HL-60/S4 (cell line): Measurements from ENCODE around the gene EIF6.

ENCODE experiments used
- in situ Hi-C: fragments of 300-500 bp; cut with MboI; formaldehyde crosslinking; loops from 2 replicates; pipeline ENCODE4 v1.14.3; 2022; ENCODE audit warnings: low sequenced_read_pairs

EIF6 gene

DNA sequence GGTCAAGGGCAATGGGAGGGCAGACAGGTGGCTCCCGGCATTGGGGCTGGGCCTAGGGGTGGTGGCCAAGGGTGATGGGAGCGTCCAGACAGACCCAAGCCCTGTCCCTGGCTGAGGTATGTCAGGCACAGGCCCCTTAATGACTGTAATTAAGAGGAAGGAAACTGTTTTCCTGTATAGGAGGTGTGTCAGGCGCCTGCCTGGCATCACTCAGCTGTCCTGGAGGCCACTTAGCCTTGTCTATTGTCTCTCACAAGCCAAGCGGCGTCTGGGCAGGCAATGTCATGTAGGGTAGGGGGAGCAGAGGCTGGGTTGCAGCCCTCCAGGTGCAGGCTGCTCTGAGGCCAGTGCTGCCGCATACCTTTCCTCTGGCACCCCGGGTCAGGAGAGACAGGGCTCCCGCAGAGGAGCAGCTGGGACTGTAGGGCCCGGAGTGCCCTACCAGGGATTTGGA lies 11.6 kb upstream of the EIF6 start:
- in situ Hi-C loops = no loop called here

DNA sequence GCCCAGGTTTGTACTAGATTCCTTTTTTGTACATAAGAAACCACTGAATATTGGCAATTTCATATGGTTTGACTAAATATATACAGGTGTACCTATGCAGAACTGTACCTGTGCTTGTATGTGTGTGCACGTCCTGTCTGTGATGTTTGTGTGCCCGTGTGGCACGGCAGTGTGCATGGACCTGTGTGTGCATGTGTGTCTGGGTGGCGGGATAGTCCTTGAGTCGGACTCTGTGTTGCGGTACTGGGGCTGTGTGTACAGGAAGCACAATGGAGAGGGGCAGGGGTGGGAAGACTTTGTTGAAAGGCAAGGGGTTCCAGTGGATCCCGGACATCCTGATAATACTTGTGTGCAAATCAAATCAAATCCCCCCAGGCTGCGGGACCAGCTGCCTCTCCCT lies 11.1 kb upstream of the EIF6 start:
- in situ Hi-C loops = no loop called here

DNA sequence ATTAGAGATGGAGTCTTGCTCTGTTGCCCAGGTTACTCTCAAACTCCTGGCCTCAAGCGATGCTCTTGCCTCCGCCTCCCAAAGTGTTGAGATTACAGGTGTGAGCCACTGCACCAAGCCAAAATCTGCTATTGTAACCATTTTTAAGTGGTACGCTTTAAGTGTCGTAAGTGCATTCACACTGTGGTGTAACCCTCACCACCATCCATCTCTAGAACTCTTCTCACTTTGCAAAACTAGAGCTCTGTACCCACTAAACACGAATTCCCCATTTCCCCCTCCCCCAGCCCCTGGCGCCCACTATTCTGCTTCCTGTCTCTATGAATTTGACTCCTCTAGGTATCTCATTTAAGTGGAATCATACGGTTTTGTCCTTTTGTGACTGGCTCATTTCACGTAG lies 10.5 kb upstream of the EIF6 start:
- in situ Hi-C loops = no loop called here

DNA sequence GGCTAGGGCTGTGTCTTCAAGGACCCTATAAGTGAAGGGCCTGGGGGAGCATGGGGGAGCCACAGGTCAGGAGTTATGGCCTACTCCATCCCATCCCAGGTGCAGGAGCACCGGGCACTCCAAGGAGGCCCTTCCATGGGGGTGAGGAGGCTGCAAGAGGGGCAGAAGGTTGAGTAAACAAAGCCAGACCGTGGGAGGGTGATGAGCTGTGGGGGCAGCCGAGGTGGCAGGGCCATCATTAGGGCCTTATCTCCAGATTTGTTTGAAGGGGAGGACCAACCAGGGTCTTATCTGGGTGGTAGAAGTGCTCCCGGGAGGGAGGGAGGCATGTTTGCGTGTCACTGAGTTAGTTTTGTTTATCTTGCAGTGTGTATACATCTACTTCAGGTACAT lies 9.7 kb upstream of the EIF6 start:
- in situ Hi-C loops = no loop called here

DNA sequence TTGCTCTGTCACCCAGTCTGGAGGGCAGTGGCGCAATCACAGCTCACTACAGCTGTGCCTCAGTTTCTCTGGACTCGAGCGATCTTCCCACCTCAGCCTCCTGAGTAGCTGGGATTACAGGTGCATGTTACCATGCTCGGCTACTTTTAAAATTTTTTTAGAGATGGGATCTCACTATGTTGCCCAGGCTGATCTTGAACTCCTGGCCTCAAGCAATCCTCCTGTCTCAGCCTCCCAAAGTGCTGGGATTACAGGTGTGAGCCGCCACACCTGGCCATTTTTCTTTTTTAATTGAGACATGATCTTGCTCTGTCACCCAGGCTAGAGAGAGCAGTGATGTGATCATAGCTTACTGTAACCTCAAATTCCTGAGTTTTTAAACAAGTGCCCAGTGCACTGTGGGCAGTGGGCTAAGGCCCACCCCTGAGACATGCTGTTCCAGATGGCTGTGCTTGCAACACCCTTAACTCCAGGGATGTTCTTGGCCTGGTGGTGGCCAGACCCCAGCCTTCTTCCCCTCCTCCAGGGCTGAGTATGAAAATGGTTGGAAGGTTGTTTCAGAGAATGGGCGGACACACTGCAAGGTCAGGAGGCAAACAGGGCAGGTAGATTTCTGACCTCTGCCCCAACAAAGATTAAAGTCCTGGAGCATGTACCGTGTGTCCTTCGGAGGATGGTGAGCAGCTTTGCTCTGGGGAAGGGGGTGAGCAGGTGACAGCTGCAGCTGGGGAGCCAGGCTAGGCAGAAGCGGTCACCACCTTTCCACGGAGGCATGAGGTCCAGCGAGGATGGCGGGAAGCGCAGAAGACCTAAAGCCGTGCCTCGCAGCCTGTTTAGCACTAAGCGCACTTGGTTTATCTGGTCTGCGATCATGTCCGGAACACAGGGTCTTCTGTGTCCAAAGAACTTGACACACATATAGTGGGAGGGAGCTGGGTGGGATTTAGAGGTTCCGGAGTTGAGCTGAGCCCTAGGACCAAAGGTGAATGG lies 9.0 kb upstream of the EIF6 start:
- in situ Hi-C loops = no loop called here

DNA sequence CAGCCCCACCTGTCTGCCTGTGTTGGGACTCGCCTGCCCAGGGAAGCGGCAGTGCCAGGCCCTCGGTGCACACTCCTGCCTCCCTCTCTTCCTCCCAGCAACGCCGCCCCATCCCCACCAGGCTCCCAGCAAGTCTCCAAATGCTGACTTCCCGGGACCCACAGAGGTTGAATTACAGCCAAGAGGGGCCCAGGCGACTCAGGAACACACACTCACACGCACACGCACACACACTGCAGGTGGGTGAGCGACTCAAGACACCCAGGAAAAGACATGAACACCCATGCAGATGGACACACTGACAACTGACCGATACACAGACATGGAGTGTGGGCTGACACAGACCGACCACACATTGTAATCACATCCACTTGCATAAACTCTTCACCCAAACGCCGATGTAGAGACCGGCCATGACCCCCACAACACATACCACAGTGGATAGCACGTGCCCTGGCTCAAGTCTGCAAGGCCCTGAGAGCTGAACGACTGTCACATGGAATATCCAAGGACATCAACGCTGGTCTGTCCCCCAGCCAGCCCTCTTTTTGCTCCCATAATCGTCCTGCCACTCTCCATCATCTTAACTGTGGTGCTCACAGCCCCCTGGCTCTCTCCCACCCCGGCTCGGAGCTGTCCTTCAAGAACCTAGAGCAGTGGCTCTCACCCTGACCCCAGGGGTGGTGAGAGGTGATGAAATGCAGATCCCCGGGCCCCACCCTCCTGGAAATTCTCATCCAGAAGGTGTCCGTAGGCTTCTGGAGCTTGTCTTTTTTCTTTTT lies 8.1 kb upstream of the EIF6 start:
- in situ Hi-C loops = no loop called here

DNA sequence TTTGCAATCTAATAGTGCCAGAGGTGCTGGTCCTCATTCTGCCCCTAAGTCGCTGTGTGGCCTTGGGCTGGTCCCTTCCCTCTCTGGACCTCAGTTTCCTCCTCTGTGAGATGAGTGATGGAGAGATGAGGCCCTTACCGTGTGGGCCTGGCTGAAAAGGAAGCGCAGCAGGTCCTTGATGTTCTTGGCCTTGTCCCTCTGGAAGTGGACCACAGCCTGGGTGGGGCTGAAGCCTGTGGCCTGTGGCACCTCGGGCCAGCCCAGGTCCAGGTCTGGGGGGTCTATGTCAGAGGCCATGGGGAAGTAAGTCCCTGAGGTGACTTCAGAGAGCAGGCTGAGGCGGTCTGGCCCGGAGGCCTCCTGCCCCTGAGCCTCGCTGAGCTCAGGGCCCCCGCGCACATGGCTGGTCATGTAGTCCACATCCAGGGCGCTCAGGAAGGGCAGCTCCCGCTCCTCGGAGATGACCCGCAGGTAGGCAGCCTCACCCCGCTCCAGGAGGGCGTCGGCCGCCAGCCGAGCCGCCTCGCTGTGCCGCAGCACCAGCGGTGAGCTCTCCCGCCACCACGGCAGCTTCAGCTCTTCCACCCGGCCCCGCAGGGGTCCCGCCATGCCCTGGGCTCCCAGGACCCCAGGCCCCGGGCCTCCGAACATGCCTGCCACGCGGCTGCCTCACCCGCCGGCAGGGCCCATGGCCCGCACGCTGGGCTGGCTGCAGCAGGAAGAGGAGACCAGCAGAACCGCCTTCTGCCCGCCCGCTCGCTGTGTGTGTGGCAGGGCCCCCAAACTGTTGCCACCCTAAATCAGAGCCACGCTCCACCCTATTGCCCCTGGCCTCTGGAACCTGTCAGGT lies 7.3 kb upstream of the EIF6 start, which contains the start of gene FAM83C:
FAM83C (minus strand) TSS at position 772 of the 850 bp plus-strand sequence; CDS start at position 651, 121 bp downstream.
- in situ Hi-C loops = no loop called here

DNA sequence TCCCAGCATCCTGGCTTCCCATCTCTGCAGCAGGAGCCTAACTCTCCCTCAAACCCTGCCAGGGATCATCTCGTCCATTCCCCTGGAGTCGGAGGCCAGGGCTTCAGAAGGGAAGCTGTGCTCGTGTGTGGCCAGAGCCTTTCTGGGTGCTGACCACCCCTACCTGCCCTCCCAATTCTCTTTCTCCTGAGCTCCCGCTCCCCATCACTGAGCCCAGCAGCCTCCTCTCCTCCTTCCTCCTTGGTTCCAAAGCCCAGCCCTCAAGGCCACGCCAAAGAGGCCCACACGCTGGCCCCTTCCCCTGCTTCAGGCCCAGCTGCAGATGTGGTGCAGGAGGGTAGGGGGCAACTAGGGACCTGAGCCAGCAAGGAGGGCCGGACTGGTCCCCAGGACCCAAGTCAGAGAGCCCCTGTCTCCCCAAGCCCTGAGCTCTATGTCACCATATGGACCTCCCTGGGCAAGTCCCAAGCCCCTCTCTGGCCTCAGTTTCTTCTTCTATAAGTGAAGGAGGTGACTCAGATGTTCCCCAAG lies 6.4 kb upstream of the EIF6 start:
- in situ Hi-C loops = no loop called here

DNA sequence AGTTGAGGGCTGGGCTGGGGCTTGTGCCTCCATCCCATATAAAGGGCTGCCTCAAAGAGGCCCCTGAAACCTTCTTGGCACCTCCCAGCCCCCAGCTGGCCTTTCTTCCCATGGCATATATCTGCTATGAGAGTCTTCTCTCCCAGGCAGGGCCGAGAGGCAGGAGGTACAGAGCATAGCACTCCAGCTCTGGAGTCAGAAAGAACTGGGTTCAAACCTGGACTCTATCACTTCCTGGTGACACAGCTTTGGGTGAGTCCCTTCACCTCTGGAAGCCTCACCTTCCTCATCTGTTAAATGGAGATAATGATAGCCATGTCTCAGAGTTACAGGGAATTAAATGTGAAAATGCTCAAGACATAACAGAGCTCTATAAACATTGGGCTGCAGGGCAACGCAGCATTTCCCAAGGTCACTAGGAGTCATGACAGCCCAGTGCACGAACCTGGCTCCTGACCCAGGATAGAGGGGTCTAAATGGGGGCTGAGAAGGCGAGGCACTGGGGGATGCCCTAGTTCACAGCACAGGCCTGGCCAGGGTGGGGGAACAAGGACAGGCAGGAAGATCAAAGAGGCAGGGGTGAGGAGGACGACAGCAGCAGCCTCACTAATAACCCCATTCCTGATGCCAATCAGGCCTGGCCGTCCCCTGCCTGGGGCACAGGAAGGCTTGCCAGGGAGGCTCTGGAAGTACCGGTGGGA lies 5.8 kb upstream of the EIF6 start:
- in situ Hi-C loops = no loop called here

DNA sequence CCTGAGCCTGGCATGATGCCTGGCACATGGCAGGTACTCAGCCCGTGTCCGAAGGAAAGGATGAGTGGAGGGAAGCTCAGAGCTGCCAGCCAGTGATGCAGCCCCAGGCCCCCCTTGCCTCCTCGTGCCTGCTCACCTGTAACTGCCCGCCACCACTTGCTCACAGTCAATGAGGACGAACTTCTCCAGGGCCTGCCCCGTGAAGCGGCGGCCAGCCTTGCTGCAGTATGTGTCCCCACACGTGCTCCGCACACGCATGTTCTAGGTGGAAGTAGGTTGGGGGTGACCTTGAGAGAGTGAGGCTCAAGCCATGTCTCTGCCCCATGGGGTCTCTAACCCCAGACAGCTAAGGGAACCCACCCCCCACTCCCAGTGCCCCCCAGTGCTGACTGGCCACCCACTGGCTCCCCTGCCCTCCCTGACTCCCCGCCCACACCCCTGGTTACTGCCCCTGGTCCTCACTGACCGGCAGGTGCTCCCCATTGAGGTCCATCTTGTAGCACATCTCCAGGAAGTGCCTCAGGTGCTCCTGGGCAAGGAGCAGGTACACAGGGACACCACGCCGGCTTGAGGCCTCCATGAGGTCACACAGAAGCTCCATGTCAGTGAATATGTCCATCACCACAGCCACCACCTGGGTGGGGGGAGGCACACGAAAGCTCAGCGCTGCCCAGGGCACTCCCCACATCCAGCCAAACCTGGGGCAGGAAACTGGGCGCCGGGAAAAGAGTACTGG lies 3.9 kb upstream of the EIF6 start:
- in situ Hi-C loops = no loop called here

DNA sequence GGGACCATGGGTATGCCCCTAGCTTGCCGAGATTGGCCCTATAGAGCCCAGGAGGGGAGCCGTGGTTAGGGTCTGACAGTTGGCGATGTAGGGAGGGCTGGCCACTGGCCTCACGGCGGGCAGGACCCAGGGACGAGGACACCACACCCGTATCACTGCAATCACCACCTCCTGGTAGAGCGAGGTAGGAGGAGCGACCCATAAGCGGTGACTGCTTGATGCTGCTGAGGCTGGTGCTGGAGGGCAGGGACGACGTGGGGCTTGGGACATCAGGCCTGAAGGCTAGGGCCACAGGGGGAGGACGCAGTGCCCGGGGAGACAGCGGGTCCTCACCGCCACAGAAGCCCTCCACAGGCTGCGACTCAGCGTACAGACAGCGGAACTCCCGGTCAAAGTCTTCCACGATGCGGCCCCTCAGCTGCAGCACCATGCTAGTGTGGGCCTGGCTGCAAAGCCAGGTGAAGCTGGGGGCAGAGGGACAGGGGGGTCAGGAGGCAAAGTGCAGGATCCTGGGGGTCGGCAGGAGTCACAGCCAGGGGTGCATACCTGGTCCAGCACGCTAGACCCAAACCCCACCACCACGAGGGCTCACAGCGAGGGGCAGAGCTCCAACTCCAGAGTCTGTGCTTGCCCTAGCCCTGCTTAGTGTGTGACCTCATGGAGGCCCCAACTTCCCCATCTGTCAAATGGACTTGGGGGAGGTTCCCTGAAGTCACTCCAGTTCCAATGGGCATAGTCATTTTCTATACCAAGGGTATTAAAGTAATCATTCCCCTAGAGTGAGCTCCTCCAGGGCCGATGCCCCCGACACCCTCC lies 3.1 kb upstream of the EIF6 start:
- in situ Hi-C loops = no loop called here

DNA sequence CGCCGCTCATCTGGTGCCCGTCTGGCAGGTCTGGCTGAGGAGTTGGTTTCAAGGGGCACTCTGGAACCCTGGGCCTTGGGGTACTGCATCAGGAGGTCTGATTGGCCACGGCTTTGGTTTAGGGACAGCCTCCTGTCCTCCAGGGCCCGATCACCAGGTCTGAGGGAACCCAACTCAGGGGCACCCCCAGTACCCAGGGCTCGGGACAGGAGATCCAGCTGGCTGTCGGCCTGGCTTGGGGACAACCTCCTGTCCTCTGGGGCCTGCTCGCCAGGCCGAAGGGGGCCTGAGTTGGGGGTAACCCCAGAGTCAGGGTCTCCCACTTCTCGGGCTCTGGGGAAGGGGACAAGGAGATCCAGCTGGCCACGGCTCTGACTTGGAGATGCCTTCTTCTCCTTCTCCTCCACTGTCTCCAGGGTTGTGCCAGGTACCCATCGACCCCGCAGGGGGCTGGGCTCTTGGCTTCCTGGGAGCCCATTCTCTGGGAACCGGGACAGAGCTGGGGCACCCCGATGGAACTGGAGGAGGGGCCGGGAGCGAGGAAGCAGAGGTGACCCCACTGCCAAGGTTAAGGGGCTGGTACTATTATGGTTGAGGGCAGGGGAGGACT lies 2.4 kb upstream of the EIF6 start:
- in situ Hi-C loops = no loop called here

DNA sequence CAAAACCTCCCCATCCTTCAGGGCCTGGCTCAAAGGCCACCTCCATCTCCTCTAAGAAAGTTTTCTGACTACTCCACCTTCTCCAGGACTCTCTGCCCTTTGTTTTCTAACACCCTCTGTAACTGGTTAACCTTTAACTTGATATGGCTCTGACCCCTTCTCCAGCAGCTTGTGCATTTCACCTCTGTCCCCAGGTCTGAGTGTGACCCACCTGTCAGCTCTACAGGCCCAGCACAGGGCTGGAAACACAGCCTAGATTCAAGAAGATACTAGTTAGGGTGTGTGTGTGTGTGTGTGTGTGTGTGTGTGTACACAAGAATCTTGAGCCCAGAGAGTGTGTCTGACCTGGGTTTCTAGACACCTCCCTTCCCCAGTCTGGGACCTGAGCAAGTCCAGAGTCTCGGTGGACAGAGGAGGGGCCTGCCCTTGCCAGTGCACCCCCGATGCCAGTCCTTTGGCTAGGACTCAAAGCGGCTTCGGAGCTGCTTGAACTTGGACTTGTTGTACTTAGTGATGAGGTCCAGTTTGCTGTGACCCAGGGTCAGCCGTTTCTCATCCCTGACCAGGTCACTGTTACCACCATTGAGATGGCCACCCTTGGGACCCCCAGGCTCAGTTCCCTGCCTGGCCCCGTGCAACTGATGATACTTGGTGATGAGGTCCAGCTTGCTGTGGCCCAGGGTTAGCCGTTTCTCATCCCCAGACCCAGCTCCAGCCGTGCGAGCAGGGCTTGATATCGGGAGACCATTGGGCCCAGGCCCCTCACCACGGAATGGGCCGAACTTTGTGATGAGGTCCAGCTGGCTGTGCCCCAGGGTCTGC lies 1.7 kb upstream of the EIF6 start:
- in situ Hi-C loops = no loop called here

DNA sequence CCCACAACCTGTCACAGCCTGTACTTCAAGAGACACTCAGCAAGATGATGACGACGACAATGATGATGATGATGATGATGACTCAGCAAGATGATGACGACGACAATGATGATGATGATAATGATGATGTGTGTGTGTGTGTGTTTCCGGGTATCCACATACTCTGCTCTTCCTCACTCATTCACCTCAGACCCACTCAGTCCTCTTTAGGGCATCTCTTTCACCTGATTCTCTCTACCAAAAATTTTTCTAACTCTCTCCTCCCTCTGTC lies 1.2 kb upstream of the EIF6 start:
- in situ Hi-C loops = no loop called here

DNA sequence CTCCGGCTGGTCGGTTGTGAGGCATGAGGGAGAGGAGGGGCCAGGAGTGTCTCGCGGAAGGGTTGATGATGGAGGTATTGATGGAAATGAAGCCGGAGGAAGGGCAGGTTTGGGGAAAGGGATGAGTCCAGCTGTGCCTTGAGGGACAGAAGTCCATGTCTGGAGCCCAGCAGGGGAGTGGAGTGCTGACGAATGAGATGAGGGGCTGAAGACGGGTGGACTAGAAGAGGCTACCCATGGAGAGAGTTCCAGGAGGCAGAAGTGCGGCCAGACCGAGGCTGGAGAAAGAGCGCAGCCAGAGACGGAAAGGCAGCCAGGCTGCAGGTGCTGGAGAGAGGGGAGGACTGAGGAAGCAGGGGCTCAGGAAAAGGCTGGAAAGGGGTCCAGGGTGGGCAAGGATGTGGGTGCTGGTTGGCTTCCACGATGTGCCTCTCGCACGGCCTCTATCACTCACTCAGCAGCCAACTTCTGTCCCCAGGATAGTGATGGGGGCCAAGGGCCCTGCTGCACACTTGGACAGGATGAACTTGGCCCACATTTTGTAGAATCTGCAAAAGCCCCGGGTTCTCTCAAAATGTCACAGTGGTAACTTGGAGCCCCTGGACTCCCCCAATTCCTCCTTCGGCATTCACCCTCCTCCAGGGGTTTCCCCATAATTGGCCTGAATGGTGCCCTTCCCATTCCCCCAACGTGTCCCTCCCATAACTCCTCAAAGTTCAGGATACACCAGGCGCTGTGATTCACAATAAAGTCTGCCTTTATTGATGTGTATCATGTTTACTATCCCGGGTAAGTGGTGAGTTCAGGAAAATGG lies 627 bp upstream of the EIF6 start:
- in situ Hi-C loops = no loop called here

DNA sequence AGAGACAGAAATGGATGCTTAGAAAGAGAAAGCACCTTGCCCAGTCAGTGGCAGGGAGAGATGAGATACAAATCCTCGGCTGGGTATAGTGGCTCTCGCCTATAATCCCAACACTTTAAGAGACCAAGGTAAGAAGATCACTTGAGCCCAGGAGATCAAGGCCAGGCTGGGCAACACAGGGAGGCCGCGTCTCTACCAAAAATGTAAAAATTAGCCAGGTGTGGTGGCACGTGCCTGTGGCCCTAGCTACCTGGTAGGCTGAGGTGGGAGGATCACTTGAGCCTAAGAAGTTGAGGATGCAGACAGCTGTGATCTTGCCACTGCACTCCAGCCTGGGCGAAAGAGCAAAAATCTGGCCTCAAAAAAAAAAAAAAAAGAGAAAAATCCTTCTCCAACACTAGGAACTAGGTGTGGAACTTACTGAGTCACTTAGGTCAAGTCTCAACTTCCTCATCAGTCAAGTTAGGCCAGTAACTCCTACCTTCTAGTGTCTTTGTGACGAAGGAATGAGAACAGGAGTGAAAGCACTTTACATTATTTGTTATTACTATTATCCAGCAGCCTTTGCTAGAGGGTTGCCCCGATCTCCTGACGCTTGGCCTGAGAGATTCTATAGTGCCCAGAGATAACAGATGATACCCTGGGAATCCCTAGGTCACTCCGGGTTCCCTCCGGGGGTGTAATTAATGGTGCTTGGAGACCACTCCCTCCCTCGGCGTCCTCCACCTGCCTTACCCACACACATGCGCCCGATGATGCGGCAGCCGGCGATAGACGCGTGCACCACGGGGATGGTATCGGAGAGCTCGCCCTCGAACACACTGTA lies 918 bp downstream of the EIF6 start:
- in situ Hi-C loops = no loop called here
